Measurements from ENCODE around the gene TTC27.

DNA sequence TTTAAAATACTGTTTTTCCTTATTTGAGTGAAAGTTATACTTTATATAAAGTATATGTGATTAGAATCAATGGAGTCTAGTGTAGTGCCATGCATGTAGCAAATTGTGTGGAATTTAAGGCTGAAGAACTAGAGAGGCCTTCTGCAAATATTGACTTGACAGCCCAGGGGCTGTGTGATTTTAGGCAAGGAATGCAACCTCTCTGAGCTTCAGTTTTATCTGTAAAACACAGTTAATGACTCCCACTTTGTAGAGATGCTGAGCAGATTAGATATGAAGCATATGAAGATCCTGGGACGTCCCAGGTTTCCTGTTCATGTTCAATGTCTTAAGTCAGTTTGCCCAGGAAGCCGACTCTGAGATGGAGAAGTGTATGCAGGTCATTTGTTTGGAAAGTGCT is 235.5 kb downstream of the TTC27 start:
- TF ChIP-seq CTCF (conservative IDR thresholded peaks at IDR 0.05 in 1 of 2, IDR thresholded peaks at IDR 0.05 in 1 of 2; ENCODE audit: extremely low read depth in 1 of 2, insufficient read depth in 1 of 2, low read depth in 1 of 2, low read length in 2 of 2) (no peak), EZH2 (IDR thresholded peaks at IDR 0.05; ENCODE audit: borderline replicate concordance, low read length) (no peak)
